Measurements from ENCODE around the gene GPR151.

DNA sequence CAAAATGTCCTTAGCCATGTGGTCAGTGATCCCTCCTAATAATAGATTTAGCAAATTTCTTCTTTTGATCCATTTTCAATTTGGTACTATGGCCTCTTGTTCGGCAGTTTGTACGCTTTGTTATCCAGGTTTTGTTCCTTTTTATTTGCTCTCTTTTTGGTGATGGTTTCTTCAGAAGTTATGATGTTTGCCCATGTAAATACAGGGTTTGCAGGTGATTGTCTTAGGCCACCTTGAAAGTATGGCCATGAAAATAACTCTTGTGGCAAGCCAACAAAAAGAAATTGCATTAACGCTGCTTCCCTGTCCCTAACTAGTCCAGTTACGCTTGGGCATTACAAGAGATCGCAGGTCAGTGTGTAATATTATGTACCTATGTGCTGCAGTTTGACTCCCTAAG is 8.6 kb downstream of the GPR151 start:
- TF ChIP-seq EZH2 (IDR thresholded peaks at IDR 0.05; ENCODE audit: insufficient read depth, poor library complexity, severe bottlenecking) (no peak), EZH2phosphoT487 (IDR thresholded peaks at IDR 0.05; ENCODE audit: insufficient read depth, low read depth) (no peak)

Data from GM23248 (cell line).